HG02973 (cell line): ENCODE data around the gene UBR1.
A peak's percentile ranks its signal among the peaks of the same experiment; 100 is the strongest.
"Not testable (repeated sequence)": the region's sequence is repeated elsewhere in the genome, so short reads cannot be mapped to it uniquely, and the experiment has no call there.

Source experiments
- ATAC-seq: cut with Tn5 transposase; IDR thresholded peaks from one replicate; pipeline ENCODE4 v1.9.1; 2021; ENCODE audit warnings: moderate library complexity; ENCODE audit not compliant: unreplicated experiment

Gene UBR1

GRCh38 chr15:43105778-43106485, at the start of gene UBR1:
TSS of gene UBR1 (minus strand) at chr15:43106038. CDS start at chr15:43106022, 16 bp downstream.
- peak; percentile 76 for ATAC-seq

- no peak for ATAC-seq
Observed at GRCh38 chr15:43153269-43153668, 47.4 kb upstream of the UBR1 start.

DNA sequence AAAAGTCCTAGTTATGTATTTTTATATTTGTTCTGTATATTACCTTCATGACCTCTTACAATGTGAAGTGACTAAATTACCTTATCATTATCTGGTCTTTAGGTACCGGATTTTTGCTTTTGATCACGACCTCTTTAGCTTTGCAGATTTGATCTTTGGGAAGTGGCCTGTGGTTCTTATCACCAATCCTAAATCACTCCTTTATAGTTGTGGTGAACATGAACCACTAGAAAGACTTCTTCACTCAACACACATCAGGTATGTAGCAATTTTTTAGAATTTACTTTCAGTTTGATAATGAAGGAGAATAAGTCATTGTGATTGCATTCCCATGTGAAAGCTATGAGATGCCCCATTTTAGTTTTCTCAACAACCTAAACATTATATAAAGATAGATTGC, 45.9 kb upstream of the UBR1 start:
- ATAC-seq = no peak

GRCh38 chr15:43150191-43150929, 44.5 kb upstream of the UBR1 start:
- no peak for ATAC-seq

DNA sequence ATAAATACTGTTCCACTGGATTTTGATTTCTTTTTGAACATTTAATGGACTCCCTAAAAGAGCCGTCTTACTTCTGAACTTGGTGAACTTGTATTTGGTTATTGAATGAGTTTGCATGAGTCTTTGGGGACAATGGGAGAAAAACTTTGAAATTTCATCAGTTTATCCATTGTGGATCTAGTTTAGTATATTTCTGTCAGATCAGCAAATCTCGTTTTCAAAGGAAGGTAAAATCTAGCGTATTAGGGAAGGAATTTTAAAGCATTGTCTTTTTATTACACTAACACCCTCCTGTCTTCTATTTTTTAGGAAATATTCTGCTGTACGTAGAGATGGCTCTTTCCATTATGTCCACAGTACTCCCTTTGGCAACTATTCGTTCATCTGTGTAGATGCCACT, 40.3 kb upstream of the UBR1 start:
- ATAC-seq = no peak

- ATAC-seq = no peak
Observed at GRCh38 chr15:43144512-43144911, 38.7 kb upstream of the UBR1 start.

DNA sequence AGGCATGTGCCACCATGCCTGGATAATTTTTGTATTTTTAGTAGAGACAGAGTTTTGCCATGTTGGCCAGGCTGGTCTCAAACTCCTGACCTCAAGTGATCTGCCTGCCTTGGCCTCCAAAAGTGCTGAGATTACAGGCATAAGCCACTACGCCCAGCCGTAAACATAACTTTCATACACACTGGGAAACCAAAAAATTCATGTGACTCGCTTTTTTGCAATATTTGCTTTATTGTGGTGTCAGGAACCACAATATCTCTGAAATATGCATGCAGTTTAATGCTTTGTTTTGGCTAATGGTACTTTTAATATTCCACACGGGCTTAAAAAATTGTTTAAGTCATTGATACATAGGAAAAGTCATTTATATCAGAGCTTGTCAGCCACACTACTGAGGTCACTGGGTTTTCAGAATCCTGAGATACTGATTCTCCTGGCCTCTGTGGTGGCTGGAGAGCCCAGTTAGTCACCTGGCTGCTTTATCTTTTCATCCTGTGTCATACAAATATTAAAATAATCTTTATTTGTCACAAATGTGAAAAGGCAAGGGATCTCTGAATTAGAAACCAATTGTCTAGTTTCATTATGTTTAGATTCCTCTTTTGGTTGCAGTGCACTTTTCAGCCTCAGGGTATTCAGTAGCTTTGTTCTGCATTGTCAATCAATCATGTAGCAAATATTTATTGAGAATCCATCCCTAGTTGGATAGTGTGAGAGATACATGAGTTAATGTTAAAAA, 37.5 kb upstream of the UBR1 start:
- ATAC-seq = no peak

DNA sequence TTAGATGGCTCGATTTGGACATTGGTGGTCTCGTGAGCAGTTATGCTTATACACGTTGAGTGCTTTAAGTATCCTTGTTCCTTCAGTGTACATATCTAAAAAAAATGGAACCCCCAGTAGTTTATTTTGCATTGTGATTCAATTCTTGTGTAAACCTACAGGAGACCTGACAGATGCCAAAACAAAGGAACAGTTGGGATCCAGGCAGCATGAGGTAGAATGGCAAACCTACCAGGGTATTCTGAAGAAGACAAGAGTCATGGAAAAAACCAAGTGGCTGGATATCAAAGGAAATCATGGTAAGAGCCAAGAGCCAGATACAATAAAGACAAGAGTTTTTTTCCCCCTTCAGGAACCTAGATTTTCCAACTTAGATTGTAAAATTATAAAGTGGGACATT, 29.5 kb upstream of the UBR1 start:
- no peak for ATAC-seq

GRCh38 chr15:43134157-43134635, 28.4 kb upstream of the UBR1 start:
- ATAC-seq = peak; percentile 9

GRCh38 chr15:43133430-43134156, 27.8 kb upstream of the UBR1 start, which contains the start of gene TMEM62:
TSS of gene TMEM62 (plus strand) at chr15:43133586. CDS start at chr15:43133803, 217 bp downstream.
- peak; percentile 89 for ATAC-seq

- no peak for ATAC-seq
Observed at GRCh38 chr15:43132830-43133429, 27.1 kb upstream of the UBR1 start.

DNA sequence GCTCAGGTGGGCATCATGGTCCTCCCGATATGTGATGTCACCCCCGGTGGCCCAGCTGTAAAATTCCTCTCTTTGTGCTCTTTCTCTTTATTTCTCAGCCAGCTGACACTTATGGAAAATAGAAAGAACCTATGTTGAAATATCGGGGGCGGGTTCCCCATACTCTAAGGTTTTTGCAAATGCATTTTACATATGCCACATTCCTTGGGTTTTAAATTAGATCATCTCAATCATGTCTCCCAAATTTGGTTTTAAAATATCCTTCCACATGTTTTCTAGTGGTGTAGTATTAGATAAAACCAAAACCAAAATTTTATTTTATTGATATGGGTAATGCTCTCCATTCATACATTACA, 23.1 kb upstream of the UBR1 start:
- no peak for ATAC-seq

GRCh38 chr15:43128174-43128979, 22.5 kb upstream of the UBR1 start:
- ATAC-seq = not testable (repeated sequence)

GRCh38 chr15:43127752-43128151, 21.9 kb upstream of the UBR1 start:
- no peak for ATAC-seq

- no peak for ATAC-seq
Observed at GRCh38 chr15:43126356-43126755, 20.5 kb upstream of the UBR1 start.

DNA sequence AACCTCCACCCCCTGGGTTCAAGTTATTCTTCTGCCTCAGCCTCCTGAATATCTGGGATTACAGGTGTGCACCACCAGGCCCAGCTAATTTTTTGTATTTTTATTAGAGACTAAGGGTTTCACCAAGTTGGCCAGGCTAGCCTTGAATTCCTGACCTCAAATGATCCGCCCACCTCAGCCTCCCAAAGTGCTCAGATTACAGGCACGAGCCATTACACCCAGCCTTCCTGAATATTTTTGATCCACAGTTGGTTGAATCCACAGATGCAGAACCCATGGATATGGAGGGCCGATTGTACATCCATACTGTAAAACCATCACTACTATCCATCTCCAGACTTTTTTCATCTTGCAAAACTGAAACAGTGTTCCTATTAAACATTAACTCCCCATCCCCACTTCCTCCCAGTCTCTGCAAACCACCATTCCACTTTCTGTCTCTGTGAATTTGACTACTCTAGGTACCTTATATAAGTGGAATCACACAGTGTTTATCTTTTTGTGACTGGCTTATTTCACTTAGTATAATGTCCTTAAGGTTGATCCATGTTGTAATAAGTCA, 19.3 kb upstream of the UBR1 start:
- no peak for ATAC-seq

DNA sequence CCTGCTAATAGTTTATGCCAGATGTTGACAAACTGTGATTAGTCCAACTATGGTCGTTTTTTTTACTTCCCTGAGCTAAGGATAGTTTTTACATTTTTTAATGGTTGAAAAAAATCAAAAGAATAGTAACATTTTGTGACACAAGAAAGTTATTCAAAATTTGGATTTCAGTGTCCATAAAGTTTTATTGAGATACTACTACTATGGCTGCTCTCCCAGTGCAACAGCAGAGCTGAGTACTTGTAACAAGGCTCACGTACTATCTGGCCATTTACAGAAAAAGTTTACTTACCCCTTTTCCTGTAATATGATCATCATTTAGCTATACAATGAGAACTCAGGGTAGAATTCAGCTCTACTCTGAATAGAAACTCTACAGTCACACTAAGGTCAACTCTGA, 16.0 kb upstream of the UBR1 start:
- no peak for ATAC-seq

- no peak for ATAC-seq
Observed at GRCh38 chr15:43118829-43119228, 13.0 kb upstream of the UBR1 start.

DNA sequence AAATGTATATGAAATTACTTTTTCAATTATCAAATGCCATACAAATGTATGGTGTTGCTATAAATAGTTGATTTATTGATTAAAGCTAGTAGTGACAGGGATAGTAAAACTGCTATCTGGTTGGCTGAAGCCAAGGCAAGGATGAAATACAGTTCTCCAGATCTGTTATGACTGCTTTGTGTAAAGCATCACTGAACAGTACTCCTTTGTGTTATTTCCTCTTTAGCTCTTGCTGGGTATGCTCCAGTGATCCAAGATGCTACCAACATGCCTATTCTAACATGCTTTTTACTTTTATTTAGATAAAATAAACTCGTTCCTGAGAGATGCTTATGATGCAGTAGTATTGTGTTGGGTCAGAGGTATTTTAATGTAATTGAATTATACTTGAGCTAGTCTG, 12.4 kb upstream of the UBR1 start:
- ATAC-seq = no peak
